ENCODE measurements around the gene POU5F1. TPM values are rescaled to one million over a fixed set of nuclear protein-coding genes. Genes with fewer than 3 reads are reported as not detected.
A peak's percentile ranks its signal among the peaks of the same experiment; 100 is the strongest.

The POU5F1 gene
- total RNA-seq, 1 donor from 2014 or later = 0.53 TPM

- DNase-seq (ENCODE audit: low read depth) (no peak), FAIRE-seq (no peak)
- H3K36me3 ChIP-seq (ENCODE audit: control insufficient read depth, insufficient read depth, low read length) = no peaks in the 10 kb centered on the region
- no peak overlapping the region for H3K4me3 ChIP-seq (ENCODE audit: low read depth, low read length)
- H3K27me3 ChIP-seq (ENCODE audit: control insufficient read depth, insufficient read depth, low read length) = no peaks in the 10 kb centered on the region
- TF ChIP-seq CTCF (IDR thresholded peaks at IDR 0.05; ENCODE audit: insufficient read depth, low read length, severe bottlenecking) = no peak
Observed at GRCh38 chr6:31209137-31209536, 38.7 kb upstream of the POU5F1 start.

- TF ChIP-seq CTCF (IDR thresholded peaks at IDR 0.05; ENCODE audit: insufficient read depth, low read length, severe bottlenecking) = no peak
- DNase-seq (ENCODE audit: low read depth) (no peak), FAIRE-seq (no peak)
- no peaks in the 10 kb centered on the region for H3K36me3 ChIP-seq (ENCODE audit: control insufficient read depth, insufficient read depth, low read length)
- no peaks in the 10 kb centered on the region for H3K27me3 ChIP-seq (ENCODE audit: control insufficient read depth, insufficient read depth, low read length)
- no peak overlapping the region for H3K4me3 ChIP-seq (ENCODE audit: low read depth, low read length)
Observed at GRCh38 chr6:31208506-31208905, 38.0 kb upstream of the POU5F1 start.

GRCh38 chr6:31205638-31206037 is 35.2 kb upstream of the POU5F1 start:
- Histone ChIP-seq H3K27me3 (ENCODE audit: control insufficient read depth, insufficient read depth, low read length) (no peaks in the 10 kb centered on the region), H3K4me3 (ENCODE audit: low read depth, low read length) (no peak overlapping the region), H3K36me3 (ENCODE audit: control insufficient read depth, insufficient read depth, low read length) (no peaks in the 10 kb centered on the region)
- FAIRE-seq (no peak), DNase-seq (ENCODE audit: low read depth) (no peak)
- TF ChIP-seq CTCF (IDR thresholded peaks at IDR 0.05; ENCODE audit: insufficient read depth, low read length, severe bottlenecking) = no peak

- DNase-seq (ENCODE audit: low read depth) (peak; percentile 38), FAIRE-seq (no peak)
- TF ChIP-seq CTCF (IDR thresholded peaks at IDR 0.05; ENCODE audit: insufficient read depth, low read length, severe bottlenecking) = no peak
- H3K27me3 ChIP-seq (ENCODE audit: control insufficient read depth, insufficient read depth, low read length) = no peaks in the 10 kb centered on the region
- no peak overlapping the region for H3K4me3 ChIP-seq (ENCODE audit: low read depth, low read length)
- H3K36me3 ChIP-seq (ENCODE audit: control insufficient read depth, insufficient read depth, low read length) = no peaks in the 10 kb centered on the region
Observed at GRCh38 chr6:31204751-31205145, 34.3 kb upstream of the POU5F1 start.

GRCh38 chr6:31203345-31203979 is 33.0 kb upstream of the POU5F1 start:
- no peak for FAIRE-seq
- peak overlapping the region; percentile 32 for H3K4me3 ChIP-seq (ENCODE audit: low read depth, low read length)
- H3K36me3 ChIP-seq (ENCODE audit: control insufficient read depth, insufficient read depth, low read length) = no peaks in the 10 kb centered on the region
- no peaks in the 10 kb centered on the region for H3K27me3 ChIP-seq (ENCODE audit: control insufficient read depth, insufficient read depth, low read length)
- no peak for TF ChIP-seq CTCF (IDR thresholded peaks at IDR 0.05; ENCODE audit: insufficient read depth, low read length, severe bottlenecking)
- peak; percentile 98 for DNase-seq (ENCODE audit: low read depth)
